HG03159 (cell line): Measurements from ENCODE around the gene RAPGEFL1.
A peak's percentile ranks its signal among the peaks of the same experiment; 100 is the strongest.
"Not testable (repeated sequence)": the region's sequence is repeated elsewhere in the genome, so short reads cannot be mapped to it uniquely, and the experiment has no call there.

Experiments used
- ATAC-seq: cut with Tn5 transposase; IDR thresholded peaks from one replicate; pipeline ENCODE4 v1.9.1; 2021; ENCODE audit warnings: mild to moderate bottlenecking, moderate library complexity; ENCODE audit not compliant: unreplicated experiment

Gene RAPGEFL1

DNA sequence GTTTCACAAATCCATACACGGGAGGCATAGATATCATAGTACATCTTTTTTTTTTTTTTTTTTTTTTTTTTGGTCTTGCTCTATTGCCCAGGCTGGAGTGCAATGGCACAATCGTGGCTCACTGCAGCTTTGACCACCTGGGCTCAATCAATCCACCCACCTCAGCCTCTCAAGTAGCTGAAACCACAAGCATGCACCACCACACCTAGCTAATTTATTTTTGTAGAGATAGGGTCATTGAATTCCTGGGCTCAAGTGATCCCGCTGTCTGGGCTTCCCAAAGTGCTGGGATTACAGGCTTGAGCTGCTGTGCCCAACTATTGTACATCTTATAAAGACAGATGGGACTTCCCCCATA, 3.5 kb upstream of the RAPGEFL1 start:
- no peak for ATAC-seq

DNA sequence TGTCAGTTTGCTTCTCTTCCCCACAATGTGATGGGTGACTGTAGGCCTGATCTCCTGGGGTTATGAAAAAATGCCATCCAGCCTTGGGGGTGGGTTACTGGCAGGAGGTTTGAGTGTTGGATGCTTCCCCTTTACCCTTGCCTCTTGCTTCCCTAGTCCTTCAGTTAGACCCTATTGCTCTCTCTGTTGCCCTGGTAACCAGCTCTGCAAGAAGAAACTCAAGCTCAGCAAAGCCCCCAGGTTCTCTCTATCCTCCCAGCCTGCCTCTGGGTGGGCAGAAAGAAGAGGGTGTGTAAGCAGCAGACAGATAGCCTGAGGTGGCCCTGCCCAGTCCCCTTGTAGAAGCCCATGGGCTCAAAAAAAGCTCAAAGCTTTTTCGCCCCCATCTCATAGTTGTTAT, 2.8 kb upstream of the RAPGEFL1 start:
- no peak for ATAC-seq

DNA sequence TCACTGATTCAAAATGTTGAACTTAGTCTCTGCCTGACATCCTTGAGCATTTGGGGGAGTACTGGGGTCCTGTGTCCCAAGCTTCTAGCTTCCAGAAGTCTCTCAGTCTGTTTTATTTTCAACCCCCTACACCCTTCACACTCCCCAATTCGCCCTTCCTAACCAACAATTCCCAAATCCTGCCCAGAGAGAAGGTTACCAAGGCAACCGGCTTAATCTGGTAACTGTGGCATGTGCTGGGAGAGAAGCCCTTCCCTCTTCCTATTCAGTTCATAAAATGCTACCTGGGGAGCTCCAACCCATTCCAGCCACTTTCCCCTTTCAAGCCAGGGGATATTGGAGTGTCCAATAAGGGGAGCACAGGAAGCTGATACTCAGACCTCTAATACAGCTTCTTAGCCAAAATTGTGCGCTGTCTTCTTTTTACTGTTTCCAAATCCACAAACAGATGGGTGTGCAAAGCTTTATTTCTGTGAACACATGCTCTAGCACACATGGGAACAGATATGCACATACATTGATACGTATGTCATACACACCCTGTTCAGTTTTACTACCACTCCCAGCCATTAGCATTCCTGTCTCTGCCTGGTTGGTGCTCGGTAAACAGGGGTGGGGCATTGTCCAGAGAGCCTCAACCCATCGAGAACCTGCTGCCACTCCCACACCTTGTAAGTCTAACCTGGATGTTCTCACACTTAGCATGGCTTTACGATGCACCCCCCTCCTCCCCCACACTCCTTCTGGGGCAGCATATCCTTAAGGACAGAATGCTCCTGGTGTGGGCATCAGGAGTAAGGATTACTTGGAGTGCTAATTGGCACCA, 1.1 kb upstream of the RAPGEFL1 start:
- no peak for ATAC-seq

GRCh38 chr17:40176754-40177110, 538 bp upstream of the RAPGEFL1 start:
- no peak for ATAC-seq

DNA sequence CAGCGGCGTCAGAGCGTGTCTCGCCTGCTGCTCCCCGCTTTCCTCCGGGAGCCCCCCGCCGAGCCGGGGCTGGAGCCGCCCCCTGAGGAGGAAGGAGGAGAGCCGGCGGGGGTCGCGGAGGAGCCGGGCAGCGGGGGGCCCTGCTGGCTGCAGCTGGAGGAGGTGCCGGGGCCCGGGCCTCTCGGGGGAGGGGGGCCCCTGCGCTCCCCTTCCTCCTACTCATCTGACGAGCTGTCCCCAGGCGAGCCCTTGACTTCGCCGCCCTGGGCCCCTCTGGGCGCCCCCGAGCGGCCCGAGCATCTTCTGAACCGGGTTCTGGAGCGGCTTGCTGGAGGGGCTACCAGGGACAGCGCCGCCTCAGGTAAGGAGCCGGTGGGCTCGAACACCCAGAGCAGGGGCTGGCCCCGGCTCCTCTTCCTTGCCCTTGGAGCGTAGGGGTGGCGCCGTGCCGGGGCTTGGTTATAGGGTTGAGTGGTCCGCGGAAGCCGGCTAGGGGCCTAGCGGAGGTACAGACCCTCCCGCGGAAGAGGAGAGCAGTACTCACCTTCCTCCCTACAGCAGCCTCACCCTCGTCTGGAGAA, 841 bp downstream of the RAPGEFL1 start:
- ATAC-seq, result no peak

DNA sequence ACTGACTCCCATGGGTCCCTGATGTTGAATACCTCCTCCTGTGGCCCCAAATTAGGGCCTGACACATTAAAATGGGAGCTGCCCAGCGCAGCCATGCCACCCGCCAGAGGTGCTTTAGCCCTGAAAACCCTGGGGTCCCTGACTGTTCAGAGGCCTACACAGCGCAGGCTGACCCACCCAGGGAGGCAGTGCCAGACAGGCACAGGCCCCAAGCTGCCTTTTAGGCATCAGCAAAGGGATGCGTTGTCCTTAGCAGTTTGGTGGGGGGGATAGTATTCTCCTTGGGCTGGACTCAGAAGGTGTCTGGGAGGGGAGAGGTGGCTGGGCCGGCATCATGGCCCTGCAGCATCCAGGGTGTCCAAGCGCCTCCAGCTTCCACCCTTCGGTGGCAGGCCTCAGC, 1.4 kb downstream of the RAPGEFL1 start:
- no peak for ATAC-seq

DNA sequence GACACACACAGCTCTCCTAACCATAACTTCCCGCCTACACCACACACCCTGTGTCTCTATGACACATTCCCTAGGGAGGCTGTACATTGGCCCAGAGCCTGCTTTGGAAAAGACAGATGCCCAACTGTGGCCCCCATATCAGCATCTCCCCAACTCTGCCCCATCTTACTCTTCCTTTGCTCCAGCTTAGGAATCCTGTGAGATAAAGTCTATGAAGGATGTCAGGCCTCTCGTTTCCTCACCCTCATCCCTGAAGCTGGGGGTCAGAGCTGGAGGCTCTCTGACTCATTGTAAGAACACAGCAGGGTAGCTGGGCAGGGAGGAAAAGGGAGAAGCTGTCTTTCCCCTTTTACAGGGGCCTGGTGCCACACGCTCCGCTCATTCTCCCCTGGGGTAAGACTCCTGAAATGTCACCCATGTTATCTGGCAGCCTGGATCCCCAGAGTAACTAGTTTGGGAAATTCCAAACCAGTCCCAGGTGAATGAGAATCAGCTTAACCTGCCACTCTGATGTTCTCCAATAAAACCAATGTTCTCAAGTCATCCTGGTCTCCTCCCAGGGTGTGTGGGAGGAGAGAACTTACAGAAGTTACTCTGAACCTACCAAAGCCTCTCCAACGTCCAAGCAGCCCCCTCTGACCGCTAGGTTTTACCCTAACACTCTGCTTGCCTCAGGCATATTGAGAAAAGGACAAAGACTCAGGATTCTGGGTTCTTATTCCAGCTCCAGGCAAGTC, 2.8 kb downstream of the RAPGEFL1 start:
- ATAC-seq, result no peak

DNA sequence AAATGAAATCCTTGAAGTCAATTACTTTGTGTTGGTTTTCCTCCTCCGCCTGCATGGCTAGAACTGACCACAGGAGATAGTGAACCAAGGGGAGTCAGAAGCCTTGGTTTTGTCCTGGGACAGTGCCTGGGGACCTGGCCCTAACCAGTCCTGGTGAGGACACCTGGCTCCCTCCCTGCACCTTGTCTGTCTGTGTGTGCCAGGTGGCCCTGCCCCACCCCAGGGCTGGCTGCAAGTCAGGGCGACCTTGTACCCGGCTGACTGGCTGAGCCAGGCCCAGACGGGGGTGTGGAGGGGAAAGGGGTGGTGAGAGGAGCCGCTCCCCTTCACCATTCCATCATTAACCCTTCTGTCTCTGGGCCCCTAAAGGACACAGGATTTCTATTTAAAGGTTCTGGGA, 3.4 kb downstream of the RAPGEFL1 start:
- no peak for ATAC-seq

- ATAC-seq, result no peak
Measured at GRCh38 chr17:40181205-40181604, 3.9 kb downstream of the RAPGEFL1 start.

- ATAC-seq, result no peak
Measured at GRCh38 chr17:40182606-40183005, 5.3 kb downstream of the RAPGEFL1 start.

DNA sequence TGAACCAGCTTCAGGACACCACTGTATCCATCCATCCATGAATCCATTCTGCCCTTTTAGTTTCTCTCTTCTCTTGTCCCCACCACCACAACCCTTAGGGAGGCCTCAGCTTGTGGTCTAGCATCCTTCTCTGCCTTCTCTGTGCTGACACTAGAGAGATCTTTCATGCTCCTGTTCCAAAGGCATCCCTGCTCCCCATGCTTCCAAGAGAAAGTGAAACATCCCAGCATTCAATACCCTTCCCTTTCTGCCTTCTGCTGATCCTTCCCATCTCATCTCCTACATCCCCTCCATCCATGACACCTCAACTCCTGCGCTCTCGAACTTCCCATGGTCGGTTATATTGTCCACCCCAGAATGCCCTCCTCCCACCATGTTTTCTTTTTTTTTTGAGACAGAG, 10.0 kb downstream of the RAPGEFL1 start:
- ATAC-seq, result no peak

DNA sequence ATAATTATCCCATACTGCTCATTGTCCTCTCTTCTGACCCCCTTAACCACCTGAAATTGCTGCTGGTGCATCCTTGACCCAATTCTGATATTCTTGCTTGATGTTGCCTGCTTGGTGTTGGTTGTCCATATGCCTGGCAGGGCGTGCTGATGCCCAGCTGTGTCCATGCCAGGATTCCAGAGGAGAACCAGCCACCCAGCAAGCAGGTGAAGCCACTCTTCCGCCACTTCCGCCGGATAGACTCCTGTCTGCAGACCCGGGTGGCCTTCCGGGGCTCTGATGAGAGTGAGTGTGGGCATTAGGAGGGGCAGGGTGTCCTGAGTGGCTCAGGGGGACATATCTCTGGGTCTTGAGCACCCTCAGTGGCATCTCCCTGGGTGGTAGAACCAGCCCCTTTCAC, 11.4 kb downstream of the RAPGEFL1 start:
- no peak for ATAC-seq

GRCh38 chr17:40190197-40191021, 13.1 kb downstream of the RAPGEFL1 start:
- no peak for ATAC-seq

DNA sequence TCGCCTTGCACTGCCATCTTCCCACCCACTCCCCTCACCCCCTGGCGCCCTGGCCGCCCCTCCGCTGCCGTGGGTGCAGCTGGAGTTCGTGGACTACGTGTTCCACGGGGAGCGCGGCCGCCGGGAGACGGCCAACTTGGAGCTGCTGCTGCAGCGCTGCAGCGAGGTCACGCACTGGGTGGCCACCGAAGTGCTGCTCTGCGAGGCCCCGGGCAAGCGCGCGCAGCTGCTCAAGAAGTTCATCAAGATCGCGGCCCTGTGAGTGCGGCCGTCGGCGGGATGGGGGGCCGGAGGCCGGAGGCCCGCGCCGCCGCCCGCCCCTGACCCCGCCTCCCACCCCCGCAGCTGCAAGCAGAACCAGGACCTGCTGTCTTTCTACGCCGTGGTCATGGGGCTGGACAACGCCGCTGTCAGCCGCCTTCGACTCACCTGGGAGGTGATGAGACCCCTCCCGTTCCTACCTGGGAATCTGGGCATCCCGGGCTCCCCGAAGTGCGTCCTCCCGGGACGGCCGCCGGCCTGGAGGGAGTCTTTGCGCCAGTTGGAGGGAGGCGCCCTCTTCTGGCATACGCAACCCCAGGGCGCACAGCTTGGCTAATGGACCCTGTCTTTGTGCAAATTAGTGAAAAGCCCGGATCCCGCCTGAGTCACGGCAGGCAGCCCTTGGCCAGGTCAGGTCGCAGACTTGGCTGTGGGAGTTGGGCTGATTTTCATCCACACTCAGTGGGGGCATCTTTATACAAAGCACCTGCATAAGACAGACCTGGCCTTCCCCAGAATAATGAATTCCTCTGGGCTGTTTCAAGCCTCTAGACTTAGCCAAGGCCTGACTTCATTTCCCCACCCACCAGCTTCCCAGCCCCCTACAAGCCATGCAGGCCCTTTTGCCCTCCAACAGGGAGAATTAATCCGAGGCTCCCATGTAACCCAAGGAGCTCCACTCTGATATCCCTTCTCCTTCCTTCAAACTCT, 14.3 kb downstream of the RAPGEFL1 start:
- ATAC-seq, result peak; percentile 79

GRCh38 chr17:40192961-40193360, 15.7 kb downstream of the RAPGEFL1 start:
- ATAC-seq, result no peak

DNA sequence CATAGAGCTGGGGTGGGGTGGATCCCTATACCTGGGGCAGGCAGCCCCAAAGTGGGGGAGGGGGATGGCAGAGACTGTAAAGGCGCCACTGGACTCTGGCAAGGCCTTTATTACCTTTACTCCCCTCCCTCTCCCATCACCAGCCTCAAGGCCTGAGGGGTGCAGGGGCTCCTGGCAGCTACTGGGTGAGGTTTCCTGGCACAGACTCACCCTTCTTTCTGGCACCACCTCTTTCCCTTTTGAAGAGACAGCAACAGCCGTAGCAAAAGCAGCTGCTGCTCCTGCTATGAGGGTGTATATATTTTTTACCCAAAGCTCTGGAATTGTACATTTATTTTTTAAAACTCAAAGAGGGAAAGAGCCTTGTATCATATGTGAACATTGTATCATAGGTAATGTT, 17.6 kb downstream of the RAPGEFL1 start:
- ATAC-seq, result no peak

DNA sequence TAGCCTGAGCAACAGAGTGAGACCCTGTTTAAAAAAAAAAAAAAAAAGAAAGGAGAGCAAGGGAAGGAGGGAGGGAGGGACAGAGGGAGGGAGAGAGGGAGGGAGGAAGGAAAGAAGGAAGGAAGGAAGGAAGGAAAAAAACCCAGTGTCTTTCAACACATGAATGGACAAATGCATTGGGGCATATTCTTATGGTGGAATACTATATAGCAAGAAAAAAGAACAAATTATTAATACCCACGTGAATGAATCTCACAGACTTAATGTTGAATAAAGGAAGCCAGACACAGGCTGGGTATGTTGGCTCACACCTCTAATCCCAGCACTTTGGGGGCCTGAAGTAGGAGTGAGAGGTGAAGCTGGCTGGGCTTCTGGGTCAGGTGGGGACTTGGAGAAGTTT, 20.3 kb downstream of the RAPGEFL1 start:
- no peak for ATAC-seq

GRCh38 chr17:40197965-40198456, 20.7 kb downstream of the RAPGEFL1 start:
- ATAC-seq, result not testable (repeated sequence)

GRCh38 chr17:40198576-40198975, 21.3 kb downstream of the RAPGEFL1 start:
- ATAC-seq, result no peak

- ATAC-seq, result no peak
Measured at GRCh38 chr17:40203131-40203530, 25.9 kb downstream of the RAPGEFL1 start.
